HL-60 (cell line): Measurements from ENCODE around the gene CCL20.
"Not testable (repeated sequence)": the region's sequence is repeated elsewhere in the genome, so short reads cannot be mapped to it uniquely, and the experiment has no call there.

Experiments
- DNase-seq, 2 experiments: peaks; one replicate each; pipeline ENCODE4 v3.0.0-alpha.2; 2010 to 2020; ENCODE audit warnings: low read depth in 1 of 2, low spot score in 1 of 2
- H3K27ac ChIP-seq: fragments of 250-450 bp; sonication (Bioruptor Pico); replicated peaks from 2 replicates; pipeline ENCODE4 v1.5.1; 2020; ENCODE audit warnings: mild to moderate bottlenecking, moderate library complexity
- H3K27me3 ChIP-seq: fragments of 250-450 bp; sonication (Bioruptor Pico); 2 replicates; pipeline ENCODE4 v1.5.1; 2021; ENCODE audit warnings: mild to moderate bottlenecking, moderate library complexity; ENCODE audit not compliant: insufficient read depth, poor library complexity, severe bottlenecking
- H3K4me3 ChIP-seq: replicated peaks from 2 replicates; pipeline ENCODE4 v1.5.1; 2011; ENCODE audit warnings: mild to moderate bottlenecking, control low read depth, low read length; ENCODE audit not compliant: insufficient read depth
- GABPA ChIP-seq: IDR thresholded peaks from 2 replicates; pipeline ENCODE4 v1.6.1; 2012; ENCODE audit warnings: low read depth
- POLR2AphosphoS5 ChIP-seq: IDR thresholded peaks from 2 replicates; pipeline ENCODE4 v1.6.1; 2012; ENCODE audit warnings: low read depth
- SPI1 ChIP-seq: IDR thresholded peaks from 2 replicates; pipeline ENCODE4 v1.6.1; 2012; ENCODE audit warnings: low read depth, mild to moderate bottlenecking, borderline replicate concordance
- TF ChIP-seq, protein P1 (sequence below): IDR thresholded peaks from 2 replicates; pipeline ENCODE4 v1.6.1; 2012; ENCODE audit warnings: low read depth; ENCODE audit not compliant: insufficient replicate concordance
- TF ChIP-seq, protein P2 (sequence below): IDR thresholded peaks from one replicate; pipeline ENCODE4 v1.5.1; 2011; ENCODE audit warnings: low read length, control low read depth, inconsistent platforms; ENCODE audit not compliant: insufficient read depth

The CCL20 gene

DNA sequence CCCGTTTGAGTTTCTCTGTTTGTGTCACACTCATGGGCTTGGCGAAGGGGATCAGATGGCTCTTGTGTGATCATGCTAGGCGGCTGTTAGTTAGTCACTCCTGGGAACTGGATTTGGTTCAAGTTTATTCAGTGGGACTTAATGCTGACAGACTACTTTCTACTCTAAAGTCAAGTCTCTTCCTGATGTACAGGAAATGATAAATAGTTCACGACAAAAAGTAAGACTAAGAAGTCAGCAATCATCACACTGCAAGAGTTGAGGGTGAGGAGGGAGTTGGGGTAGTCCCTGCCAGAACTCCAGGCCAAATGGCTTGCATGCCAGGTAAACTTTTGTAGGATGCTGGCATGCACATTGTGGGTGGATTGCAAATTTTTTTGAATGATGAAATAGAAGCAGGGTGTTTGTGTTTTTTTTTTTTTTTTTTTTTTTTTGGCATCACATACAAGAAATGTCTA lies 25.1 kb upstream of the CCL20 start:
- no peak for TF ChIP-seq GABPA
- H3K4me3 ChIP-seq, result no peak overlapping the region
- no peaks in the 10 kb centered on the region for H3K27me3 ChIP-seq
- no peak overlapping the region for H3K27ac ChIP-seq
- DNase-seq, result no peak

DNA sequence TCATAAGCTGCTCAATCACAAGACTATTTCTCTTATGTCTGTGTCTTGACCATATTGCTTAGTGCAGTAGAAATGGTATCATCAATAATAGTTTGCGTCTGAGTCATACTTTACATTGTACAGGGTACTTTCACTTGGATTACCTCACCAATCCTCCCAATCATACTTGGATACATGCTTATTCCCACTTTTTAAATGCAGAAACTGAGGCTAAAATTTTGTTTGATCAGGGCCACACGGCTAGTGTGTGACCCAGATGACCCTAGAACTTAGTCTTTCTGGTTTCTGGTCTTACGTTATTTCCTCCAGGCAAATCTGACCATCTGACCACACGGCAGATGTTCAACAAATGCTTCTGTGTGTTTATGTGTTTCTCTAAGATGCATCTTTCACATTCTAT lies 23.8 kb upstream of the CCL20 start:
- Histone ChIP-seq H3K27ac (no peak overlapping the region), H3K27me3 (no peaks in the 10 kb centered on the region), H3K4me3 (no peak overlapping the region)
- no peak for DNase-seq
- TF ChIP-seq POLR2AphosphoS5 (no peak), SPI1 (no peak), GABPA (no peak)
- TF ChIP-seq, protein P1, sequence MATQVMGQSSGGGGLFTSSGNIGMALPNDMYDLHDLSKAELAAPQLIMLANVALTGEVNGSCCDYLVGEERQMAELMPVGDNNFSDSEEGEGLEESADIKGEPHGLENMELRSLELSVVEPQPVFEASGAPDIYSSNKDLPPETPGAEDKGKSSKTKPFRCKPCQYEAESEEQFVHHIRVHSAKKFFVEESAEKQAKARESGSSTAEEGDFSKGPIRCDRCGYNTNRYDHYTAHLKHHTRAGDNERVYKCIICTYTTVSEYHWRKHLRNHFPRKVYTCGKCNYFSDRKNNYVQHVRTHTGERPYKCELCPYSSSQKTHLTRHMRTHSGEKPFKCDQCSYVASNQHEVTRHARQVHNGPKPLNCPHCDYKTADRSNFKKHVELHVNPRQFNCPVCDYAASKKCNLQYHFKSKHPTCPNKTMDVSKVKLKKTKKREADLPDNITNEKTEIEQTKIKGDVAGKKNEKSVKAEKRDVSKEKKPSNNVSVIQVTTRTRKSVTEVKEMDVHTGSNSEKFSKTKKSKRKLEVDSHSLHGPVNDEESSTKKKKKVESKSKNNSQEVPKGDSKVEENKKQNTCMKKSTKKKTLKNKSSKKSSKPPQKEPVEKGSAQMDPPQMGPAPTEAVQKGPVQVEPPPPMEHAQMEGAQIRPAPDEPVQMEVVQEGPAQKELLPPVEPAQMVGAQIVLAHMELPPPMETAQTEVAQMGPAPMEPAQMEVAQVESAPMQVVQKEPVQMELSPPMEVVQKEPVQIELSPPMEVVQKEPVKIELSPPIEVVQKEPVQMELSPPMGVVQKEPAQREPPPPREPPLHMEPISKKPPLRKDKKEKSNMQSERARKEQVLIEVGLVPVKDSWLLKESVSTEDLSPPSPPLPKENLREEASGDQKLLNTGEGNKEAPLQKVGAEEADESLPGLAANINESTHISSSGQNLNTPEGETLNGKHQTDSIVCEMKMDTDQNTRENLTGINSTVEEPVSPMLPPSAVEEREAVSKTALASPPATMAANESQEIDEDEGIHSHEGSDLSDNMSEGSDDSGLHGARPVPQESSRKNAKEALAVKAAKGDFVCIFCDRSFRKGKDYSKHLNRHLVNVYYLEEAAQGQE, result no peak
- TF ChIP-seq, protein P2, sequence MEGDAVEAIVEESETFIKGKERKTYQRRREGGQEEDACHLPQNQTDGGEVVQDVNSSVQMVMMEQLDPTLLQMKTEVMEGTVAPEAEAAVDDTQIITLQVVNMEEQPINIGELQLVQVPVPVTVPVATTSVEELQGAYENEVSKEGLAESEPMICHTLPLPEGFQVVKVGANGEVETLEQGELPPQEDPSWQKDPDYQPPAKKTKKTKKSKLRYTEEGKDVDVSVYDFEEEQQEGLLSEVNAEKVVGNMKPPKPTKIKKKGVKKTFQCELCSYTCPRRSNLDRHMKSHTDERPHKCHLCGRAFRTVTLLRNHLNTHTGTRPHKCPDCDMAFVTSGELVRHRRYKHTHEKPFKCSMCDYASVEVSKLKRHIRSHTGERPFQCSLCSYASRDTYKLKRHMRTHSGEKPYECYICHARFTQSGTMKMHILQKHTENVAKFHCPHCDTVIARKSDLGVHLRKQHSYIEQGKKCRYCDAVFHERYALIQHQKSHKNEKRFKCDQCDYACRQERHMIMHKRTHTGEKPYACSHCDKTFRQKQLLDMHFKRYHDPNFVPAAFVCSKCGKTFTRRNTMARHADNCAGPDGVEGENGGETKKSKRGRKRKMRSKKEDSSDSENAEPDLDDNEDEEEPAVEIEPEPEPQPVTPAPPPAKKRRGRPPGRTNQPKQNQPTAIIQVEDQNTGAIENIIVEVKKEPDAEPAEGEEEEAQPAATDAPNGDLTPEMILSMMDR, result no peak

DNA sequence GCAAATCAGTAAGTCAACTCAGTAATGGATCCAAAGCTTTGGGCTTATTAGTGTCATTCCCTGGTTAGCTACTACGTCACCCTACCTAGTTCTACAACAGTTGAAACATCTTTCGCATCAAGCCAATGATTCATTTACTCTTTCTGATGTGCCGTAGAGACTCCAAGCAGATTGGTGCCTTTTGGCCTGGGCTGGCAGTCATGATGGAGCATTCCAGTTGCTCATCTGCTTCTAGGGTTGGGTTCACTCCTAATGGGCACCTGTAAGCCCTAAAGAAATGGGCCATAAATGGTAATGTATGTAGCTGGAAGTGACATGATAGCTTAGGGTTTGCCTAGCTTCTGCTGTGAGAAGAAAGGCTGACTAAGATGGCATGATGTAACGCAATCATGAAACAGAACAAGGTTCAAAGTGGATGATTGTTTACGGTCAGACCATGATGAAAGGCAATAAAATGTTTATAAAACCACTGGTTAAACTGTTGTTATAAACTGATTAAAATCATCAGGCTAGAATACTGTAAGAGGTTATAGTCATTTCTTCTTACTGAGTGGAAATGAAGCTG lies 20.4 kb upstream of the CCL20 start:
- H3K27me3 ChIP-seq, result no peaks in the 10 kb centered on the region
- no peak overlapping the region for H3K27ac ChIP-seq
- TF ChIP-seq, protein P1, result no peak
- TF ChIP-seq, protein P2, result no peak
- no peak for TF ChIP-seq POLR2AphosphoS5
- no peak for TF ChIP-seq SPI1
- TF ChIP-seq GABPA, result no peak
- DNase-seq, result no peak
- no peak overlapping the region for H3K4me3 ChIP-seq

DNA sequence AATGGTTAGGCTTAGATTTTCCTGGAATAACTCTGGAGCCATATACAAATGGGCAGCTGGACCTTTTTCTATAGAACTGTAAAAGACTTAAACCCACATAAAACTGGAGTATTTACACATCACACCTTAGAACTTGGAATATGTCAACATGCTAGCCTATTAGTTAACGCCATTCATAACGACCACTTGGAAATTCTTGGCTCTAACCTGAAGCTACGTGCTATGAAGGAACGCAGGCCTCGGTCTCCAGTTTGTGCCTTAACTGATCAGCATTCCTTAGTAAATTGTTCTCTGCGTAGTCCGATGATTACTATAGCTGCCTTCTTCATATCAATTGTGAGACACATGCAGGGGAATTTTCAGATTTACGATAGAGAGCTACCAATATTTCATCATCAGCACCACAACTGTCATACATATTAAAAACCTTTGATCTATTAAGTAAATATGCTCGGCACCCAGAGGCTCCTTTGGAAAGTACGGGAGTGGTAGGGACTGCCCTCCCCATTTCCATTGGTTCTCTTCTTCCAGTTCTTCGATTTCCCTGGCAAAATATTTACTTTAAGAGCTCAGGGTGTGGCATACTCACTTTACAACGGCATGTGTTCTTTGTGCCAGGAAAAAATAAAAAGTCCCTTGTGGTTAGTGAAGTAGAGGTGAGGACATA lies 17.5 kb upstream of the CCL20 start:
- Histone ChIP-seq H3K27ac (no peak overlapping the region), H3K4me3 (no peak overlapping the region), H3K27me3 (no peaks in the 10 kb centered on the region)
- TF ChIP-seq GABPA, result no peak
- no peak for TF ChIP-seq SPI1
- TF ChIP-seq, protein P2, result no peak
- TF ChIP-seq POLR2AphosphoS5, result no peak
- TF ChIP-seq, protein P1, result no peak
- DNase-seq, result no peak

DNA sequence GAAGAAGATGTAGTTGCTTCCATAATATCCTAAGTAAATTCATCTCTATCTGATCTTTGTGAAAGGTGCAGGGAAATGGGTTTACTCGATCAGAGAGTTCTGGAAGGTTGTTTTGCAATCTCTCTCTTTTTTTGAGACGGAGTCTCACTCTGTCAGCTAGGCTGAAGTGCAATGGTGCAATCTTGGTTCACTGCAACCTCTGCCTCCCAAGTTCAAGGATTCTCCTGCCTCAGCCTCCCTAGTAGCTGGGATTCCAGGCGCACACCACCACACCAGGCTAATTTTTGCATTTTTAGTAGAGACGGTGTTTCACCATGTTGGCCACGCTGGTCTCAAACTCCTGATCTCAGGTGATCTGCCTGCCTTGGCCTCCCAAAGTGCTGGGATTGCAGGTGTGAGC lies 16.9 kb upstream of the CCL20 start:
- not testable (repeated sequence) for H3K27ac ChIP-seq, DNase-seq, H3K27me3 ChIP-seq, H3K4me3 ChIP-seq
